Measurements from ENCODE around the gene PAF1. TPM values are rescaled to one million over a fixed set of nuclear protein-coding genes. Genes with fewer than 3 reads are reported as not detected.

Gene PAF1
- polyA plus RNA-seq, 1 donor from 2014 or later, result 37.3 TPM

DNA sequence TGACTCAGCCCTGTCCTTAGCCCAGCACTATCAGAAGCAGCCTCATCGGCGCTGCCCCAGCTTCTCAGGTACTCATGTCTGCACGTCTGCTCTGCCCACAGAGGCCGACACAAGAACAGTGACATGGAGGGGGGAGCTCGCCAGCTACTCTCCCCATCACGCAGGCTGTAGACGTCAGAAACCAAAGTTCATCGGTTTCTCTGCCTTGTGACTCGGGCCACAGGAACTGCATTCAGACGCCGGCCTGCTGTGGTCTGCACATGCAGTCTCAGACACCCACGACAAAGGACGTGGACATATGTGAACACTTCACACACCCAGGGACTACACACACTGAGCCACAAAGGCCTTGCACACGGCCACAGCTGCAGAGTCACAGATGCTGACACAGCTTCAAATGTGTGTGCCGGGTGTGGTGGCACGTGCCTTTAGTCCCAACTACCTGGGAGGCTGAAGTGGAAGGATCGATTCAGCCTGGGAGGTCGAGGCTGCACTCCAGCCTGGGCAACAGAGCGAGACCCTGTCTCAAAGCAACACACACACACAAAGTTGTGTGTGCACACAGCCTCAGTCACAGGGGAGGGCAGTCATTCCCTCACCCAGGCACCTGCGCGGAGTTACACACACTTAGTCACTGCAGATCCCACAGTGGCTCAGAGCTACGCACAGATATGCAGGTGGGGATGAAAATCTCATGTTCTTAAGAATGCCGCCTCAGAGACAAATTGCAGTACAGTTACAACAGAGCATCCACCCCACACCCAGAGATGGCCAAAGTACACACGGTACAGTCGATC, 10.8 kb upstream of the PAF1 start:
- peak overlapping the region; percentile 39 for H3K9ac ChIP-seq (ENCODE audit: low read length)
- peak overlapping the region; percentile 59 for H3K4me3 ChIP-seq (ENCODE audit: low read length)
- H3K27me3 ChIP-seq (ENCODE audit: insufficient read depth, low read depth, low read length), result peaks cover 13% of the 10 kb centered on the region
- H3K79me2 ChIP-seq (replicated peaks; ENCODE audit: insufficient read depth, low read length), result no peaks in the 10 kb centered on the region
- no peak overlapping the region for H2AFZ ChIP-seq (ENCODE audit: low read depth, low read length)
- H3K27ac ChIP-seq (ENCODE audit: low read length), result no peak overlapping the region
- H3K9me3 ChIP-seq (ENCODE audit: low read length), result no peaks in the 10 kb centered on the region
- H3F3A ChIP-seq (ENCODE audit: insufficient read depth, low read length, poor library complexity, severe bottlenecking), result no peaks in the 10 kb centered on the region
- H4K20me1 ChIP-seq (ENCODE audit: insufficient read depth), result no peaks in the 10 kb centered on the region
- H3K36me3 ChIP-seq (ENCODE audit: insufficient read depth, low read length), result no peaks in the 10 kb centered on the region
- TF ChIP-seq EZH2 (IDR thresholded peaks at IDR 0.05; ENCODE audit: borderline replicate concordance, insufficient read depth, low read length, poor library complexity, severe bottlenecking), result no peak
- TF ChIP-seq SMC3 (conservative IDR thresholded peaks at IDR 0.05; ENCODE audit: poor library complexity), result no peak
- TF ChIP-seq, protein P1, sequence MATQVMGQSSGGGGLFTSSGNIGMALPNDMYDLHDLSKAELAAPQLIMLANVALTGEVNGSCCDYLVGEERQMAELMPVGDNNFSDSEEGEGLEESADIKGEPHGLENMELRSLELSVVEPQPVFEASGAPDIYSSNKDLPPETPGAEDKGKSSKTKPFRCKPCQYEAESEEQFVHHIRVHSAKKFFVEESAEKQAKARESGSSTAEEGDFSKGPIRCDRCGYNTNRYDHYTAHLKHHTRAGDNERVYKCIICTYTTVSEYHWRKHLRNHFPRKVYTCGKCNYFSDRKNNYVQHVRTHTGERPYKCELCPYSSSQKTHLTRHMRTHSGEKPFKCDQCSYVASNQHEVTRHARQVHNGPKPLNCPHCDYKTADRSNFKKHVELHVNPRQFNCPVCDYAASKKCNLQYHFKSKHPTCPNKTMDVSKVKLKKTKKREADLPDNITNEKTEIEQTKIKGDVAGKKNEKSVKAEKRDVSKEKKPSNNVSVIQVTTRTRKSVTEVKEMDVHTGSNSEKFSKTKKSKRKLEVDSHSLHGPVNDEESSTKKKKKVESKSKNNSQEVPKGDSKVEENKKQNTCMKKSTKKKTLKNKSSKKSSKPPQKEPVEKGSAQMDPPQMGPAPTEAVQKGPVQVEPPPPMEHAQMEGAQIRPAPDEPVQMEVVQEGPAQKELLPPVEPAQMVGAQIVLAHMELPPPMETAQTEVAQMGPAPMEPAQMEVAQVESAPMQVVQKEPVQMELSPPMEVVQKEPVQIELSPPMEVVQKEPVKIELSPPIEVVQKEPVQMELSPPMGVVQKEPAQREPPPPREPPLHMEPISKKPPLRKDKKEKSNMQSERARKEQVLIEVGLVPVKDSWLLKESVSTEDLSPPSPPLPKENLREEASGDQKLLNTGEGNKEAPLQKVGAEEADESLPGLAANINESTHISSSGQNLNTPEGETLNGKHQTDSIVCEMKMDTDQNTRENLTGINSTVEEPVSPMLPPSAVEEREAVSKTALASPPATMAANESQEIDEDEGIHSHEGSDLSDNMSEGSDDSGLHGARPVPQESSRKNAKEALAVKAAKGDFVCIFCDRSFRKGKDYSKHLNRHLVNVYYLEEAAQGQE (IDR thresholded peaks at IDR 0.05; ENCODE audit: borderline replicate concordance), result no peak
- TF ChIP-seq MXI1 (conservative IDR thresholded peaks at IDR 0.05; ENCODE audit: poor library complexity, severe bottlenecking), result no peak
- TF ChIP-seq RAD21 (conservative IDR thresholded peaks at IDR 0.05), result no peak
- TF ChIP-seq, protein P2, sequence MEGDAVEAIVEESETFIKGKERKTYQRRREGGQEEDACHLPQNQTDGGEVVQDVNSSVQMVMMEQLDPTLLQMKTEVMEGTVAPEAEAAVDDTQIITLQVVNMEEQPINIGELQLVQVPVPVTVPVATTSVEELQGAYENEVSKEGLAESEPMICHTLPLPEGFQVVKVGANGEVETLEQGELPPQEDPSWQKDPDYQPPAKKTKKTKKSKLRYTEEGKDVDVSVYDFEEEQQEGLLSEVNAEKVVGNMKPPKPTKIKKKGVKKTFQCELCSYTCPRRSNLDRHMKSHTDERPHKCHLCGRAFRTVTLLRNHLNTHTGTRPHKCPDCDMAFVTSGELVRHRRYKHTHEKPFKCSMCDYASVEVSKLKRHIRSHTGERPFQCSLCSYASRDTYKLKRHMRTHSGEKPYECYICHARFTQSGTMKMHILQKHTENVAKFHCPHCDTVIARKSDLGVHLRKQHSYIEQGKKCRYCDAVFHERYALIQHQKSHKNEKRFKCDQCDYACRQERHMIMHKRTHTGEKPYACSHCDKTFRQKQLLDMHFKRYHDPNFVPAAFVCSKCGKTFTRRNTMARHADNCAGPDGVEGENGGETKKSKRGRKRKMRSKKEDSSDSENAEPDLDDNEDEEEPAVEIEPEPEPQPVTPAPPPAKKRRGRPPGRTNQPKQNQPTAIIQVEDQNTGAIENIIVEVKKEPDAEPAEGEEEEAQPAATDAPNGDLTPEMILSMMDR (IDR thresholded peaks at IDR 0.05; ENCODE audit: poor library complexity, severe bottlenecking), result no peak
- TF ChIP-seq EP300 (conservative IDR thresholded peaks at IDR 0.05; ENCODE audit: poor library complexity, severe bottlenecking), result no peak
- TF ChIP-seq TAF1 (IDR thresholded peaks at IDR 0.05; ENCODE audit: low read depth), result no peak
- no peak for TF ChIP-seq POLR2AphosphoS5 (IDR thresholded peaks at IDR 0.05)
- no peaks in the 10 kb centered on the region for H3K9me2 ChIP-seq (ENCODE audit: insufficient read depth, low read length)
- no peak overlapping the region for H3K4me2 ChIP-seq (ENCODE audit: low read length)

DNA sequence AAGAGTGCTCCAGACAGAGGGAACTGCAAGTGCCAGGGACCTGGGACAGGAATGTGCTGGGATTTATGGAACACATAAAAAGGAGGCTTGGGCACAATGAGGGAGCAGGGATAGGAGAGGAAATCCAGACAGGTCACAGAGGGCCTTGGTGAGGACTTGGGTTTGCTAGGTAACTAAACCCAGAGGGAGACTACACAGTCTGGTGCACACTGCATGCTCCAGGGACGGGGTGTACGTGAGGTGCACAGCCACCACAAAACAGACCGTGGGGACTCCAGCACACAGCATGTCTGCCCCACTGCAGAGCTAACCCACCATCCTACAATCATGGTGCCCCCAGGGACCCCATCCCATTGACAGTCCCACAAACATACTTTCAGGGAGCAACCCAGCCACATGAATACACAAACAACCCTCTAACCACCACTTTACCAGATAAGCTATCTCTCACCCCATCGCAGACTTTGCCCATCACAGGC, 10.2 kb upstream of the PAF1 start:
- Histone ChIP-seq H3K4me3 (ENCODE audit: low read length) (no peak overlapping the region), H2AFZ (ENCODE audit: low read depth, low read length) (no peak overlapping the region), H4K20me1 (ENCODE audit: insufficient read depth) (no peaks in the 10 kb centered on the region), H3K9ac (ENCODE audit: low read length) (no peak overlapping the region), H3K27me3 (ENCODE audit: insufficient read depth, low read depth, low read length) (peaks cover 7% of the 10 kb centered on the region), H3K27ac (ENCODE audit: low read length) (no peak overlapping the region), H3K9me2 (ENCODE audit: insufficient read depth, low read length) (no peaks in the 10 kb centered on the region), H3K4me2 (ENCODE audit: low read length) (no peak overlapping the region), H3K36me3 (ENCODE audit: insufficient read depth, low read length) (no peaks in the 10 kb centered on the region), H3K79me2 (replicated peaks; ENCODE audit: insufficient read depth, low read length) (no peaks in the 10 kb centered on the region), H3F3A (ENCODE audit: insufficient read depth, low read length, poor library complexity, severe bottlenecking) (no peaks in the 10 kb centered on the region), H3K9me3 (ENCODE audit: low read length) (no peaks in the 10 kb centered on the region)
- TF ChIP-seq EZH2 (IDR thresholded peaks at IDR 0.05; ENCODE audit: borderline replicate concordance, insufficient read depth, low read length, poor library complexity, severe bottlenecking), result no peak
- TF ChIP-seq, protein P2 (IDR thresholded peaks at IDR 0.05; ENCODE audit: poor library complexity, severe bottlenecking), result no peak
- no peak for TF ChIP-seq MXI1 (conservative IDR thresholded peaks at IDR 0.05; ENCODE audit: poor library complexity, severe bottlenecking)
- no peak for TF ChIP-seq POLR2AphosphoS5 (IDR thresholded peaks at IDR 0.05)
- TF ChIP-seq EP300 (conservative IDR thresholded peaks at IDR 0.05; ENCODE audit: poor library complexity, severe bottlenecking), result no peak
- TF ChIP-seq SMC3 (conservative IDR thresholded peaks at IDR 0.05; ENCODE audit: poor library complexity), result no peak
- TF ChIP-seq, protein P1 (IDR thresholded peaks at IDR 0.05; ENCODE audit: borderline replicate concordance), result no peak
- no peak for TF ChIP-seq RAD21 (conservative IDR thresholded peaks at IDR 0.05)
- no peak for TF ChIP-seq TAF1 (IDR thresholded peaks at IDR 0.05; ENCODE audit: low read depth)

All from neural cell (in vitro differentiated cells).